GM19397 (cell line): Measurements from ENCODE around the gene ACAA2.
"Not testable (repeated sequence)": the region's sequence is repeated elsewhere in the genome, so short reads cannot be mapped to it uniquely, and the experiment has no call there.

Source experiments
- ATAC-seq: cut with Tn5 transposase; IDR thresholded peaks from one replicate; pipeline ENCODE4 v1.9.1; 2021; ENCODE audit warnings: mild to moderate bottlenecking, moderate library complexity; ENCODE audit not compliant: unreplicated experiment

Gene ACAA2

DNA sequence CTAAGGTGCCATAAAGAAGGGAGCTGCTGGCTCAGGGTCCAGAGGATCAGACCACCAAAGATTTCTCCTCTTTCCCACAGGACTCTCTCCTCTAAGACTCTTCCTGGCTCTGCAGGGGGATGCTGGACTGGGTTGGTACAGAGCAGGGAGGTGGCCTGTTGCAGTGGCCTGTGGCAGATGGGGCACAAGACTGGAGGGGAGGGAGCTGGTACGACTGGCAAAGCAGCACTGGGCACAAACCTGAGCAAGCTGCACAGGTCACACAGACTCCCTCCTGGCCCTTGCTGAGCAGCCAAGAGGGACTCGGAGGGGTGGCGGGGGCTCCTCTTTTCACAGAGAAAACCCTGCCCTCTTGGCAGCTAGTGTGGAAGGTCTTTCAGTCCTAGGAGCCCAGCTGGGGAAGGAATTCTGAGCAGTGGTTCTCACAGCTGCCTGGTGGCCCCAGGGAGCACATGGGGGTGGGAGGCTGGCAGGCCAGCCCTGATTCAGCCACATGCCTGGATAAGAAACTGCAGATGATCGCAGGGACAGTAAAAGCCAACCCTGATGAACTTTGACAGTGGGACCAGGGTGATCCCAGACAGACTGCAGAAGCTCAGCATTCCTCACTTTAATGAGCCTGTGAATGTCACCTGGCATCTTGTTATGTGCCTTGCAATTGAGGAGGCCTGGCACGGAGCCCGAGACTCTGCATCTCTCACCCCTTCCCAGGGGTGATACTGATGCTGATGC is 32.5 kb upstream of the ACAA2 start:
- no peak for ATAC-seq

DNA sequence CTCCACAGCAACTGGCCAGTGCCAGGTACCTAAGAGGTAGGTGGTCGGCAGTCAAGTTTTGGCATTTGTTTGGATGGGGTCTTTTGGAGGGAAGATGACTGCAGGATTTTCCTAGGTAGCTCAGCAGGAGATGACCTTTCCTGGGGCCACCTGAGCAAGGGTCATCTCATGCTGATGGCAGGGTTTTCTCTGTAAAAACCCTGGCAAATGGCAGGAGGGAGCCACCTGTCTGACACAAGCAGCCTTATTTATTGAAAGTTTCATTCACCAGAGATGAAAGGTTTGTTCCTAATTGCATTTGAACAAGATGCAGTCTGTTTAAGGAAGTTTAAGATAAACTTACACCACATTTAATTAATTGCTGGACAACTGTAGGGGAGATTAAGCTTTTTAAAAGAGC is 31.6 kb upstream of the ACAA2 start:
- ATAC-seq = no peak

DNA sequence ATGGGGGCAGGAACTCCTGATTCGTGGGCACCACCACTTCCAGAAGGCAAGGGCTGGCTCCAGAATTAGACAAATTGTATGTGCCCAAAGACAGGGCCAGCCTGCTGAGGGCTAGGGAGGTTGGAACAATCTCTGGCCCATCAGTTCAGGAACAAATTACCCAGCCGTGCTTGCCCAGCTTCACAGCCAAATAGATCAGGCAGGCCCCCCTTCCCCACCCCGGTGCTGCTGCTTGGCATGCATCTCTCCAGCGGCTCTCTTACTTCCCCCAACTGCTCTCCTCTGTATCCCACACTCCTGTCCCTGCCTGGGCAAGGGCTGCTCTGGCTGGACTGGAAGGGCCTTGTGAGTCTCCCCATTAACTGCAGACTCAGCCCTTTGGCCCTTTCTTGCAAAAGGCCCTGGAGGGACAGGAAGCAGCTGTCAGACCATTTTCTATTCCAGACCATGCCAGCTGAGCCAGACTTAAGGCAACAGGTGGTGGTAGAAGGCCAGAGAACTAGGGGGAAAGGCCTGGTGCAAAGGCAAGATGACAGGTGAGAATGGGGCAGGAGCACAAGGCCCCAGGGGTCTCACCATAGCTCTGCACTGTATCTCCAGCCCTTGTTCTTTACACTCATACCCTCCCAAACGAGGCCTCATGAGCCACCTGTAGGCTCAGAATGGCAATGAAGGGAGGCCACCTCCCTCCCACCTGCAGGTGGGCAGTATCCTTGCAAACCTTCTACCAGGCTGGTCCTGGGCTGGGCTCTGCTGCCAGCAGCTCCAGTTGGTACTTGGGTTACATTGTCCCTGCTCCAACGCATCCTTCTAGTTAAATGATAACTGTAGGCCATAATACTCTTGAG is 30.7 kb upstream of the ACAA2 start:
- no peak for ATAC-seq

DNA sequence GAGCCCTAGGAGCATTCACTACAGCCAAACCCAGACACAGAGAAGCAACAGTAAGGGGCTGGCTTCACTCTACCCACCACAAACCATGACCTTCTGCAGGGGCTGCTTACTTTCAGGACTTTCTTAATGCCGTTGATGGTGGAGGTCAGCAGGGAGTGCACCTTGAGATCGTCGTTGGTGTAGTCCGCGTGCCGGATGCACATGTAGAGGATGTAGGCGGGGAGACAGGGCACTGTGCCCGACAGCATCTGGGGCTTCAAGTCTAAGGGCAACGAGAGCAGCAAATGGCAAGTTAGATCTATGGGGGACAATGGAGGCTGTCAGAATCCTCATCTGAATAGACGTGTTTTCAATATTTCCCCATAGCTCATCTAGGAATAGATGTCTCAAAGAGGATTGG is 29.8 kb upstream of the ACAA2 start:
- no peak for ATAC-seq

DNA sequence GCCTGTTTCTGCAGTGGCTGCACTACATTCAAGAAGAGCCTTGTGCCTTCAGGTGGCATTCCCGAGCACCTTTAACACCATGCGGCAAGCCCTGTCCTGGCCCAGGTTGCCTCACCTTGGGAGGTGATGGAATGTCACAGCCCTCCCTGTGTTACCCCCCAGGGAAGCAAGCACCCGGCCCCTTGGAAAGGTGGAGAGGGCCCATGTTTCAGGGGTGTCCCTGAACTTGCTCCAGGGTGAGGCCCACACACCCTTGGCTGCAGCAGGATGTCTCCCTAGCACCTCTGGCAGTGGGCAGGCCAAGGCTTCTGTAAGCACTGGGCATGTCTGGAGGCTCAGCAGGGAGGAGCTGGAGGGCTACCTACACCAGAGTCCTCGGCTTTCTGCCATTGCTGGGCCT is 29.3 kb upstream of the ACAA2 start:
- ATAC-seq = no peak

DNA sequence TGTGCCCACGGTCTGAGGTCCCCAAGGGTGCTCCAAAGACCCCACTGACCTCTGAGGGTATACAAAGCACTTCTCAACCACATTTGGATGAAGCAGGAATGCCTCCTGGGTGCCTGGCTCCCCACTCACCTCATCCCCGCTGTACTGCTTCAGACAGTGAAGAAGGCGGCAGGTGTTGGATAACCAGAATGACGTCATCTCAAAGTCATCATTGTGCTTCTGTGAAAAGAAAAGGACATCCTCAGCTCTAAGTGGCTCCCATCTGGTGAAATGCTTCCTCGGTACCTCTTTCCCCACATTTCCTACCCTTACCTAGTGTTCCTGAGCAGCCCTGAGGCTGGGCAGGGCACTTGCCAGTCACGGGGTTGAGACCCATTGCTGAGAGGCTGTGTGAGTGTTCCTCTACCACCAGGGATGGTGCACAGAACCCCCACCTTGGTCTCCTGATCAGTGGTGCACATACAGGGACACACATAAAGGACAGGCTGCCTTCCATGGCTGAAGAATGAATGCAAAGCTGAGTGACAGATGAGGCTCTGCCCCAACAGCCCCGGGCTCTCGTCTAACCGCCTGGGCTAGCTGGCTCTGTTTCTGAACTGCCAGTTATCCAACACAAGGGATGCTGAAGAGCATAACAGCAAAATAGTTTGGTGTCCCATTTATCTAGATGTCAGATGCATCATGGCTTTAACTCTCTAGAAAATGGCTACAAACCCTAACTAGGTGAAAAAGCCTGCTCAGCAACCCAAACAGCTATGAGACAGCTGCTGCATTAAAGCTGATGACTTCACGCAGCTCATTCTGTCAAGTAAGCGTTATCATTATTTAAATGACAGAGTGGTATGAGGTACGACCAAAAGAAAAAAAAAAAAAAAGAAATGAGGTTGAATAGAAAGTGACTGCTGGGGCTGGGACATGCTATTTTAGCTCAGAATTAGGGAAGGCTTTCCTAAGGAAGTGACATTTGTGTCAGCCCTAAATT is 28.2 kb upstream of the ACAA2 start:
- no peak for ATAC-seq

DNA sequence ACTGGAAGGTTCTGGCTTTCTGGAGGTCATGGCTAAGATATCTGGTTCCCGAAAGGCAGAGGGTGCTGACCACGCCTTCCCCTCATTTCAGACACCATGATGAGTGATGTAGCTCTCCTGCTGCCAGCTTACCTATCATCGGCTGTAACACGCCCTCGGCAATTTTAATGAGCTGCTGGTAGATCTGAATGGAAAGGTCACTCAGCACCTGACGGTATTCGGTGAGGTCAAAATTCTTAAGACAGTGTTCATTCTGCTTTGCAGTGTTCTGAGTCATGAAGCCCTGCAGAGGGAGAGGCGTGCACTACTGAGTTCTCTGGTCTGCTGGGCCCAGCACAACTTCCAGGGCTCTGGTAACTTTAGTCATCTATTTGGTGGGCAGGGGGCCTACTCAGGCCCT is 25.7 kb upstream of the ACAA2 start:
- no peak for ATAC-seq

DNA sequence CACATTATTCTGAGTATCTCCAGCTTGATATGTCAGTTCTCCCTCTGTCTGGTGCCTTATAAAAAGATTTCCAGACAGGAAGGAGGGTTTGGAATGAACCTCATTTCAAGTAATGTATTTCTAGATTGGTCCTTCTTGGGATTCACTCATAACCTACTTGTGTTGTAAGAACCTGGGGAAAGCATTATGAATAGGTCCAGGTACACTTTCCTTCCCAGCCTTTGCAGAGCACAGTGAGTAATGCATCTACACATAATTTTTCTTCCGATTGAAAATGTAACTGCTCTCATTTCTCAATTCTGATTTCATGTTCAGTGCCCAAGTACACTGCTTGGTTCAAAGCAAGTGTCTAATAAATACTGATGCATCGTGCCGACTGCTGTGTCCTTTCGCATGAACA is 25.0 kb upstream of the ACAA2 start:
- no peak for ATAC-seq

DNA sequence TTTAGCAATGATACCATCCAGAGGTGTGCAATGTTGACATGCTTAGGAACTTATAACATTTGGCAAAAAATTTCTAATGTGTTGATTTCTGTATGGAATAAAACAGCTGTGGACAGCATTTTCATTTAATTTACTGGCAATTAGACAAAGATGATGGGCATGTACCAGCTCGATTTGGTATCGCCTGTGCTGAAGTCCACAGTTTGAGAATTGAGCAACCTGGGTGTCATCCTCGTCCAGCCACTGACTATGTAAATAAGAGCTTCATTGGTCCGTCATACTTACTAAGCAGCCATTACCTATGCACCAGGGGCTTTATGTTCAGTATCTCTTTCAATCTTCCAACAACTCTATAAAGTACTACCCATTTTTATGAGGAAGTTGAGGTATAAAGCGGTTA is 24.6 kb upstream of the ACAA2 start:
- ATAC-seq = no peak

DNA sequence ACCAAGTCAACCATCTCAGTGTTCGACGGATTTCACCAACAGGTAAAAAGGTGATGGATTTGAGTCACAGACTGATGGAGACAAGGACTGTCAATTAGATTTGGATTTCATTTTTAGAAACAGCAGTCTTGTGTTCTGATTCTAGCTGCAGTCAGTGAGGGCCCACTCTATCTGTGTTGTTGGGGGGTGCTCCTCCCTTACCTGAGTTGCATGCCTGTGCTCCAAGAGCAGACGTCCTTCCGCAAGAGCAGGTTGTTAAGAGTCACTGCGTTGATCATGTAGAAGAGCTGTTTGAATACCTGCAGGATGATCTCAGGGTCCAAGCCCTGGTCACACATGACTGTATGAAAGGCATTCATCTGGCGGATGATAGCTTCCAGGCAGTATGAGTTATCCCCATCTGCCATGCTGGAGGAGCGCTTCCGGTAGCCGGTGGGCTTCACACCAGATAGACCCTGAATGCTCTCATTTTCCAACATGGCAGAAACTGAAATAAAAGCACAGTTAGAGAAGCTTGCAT is 24.0 kb upstream of the ACAA2 start:
- ATAC-seq = not testable (repeated sequence)

DNA sequence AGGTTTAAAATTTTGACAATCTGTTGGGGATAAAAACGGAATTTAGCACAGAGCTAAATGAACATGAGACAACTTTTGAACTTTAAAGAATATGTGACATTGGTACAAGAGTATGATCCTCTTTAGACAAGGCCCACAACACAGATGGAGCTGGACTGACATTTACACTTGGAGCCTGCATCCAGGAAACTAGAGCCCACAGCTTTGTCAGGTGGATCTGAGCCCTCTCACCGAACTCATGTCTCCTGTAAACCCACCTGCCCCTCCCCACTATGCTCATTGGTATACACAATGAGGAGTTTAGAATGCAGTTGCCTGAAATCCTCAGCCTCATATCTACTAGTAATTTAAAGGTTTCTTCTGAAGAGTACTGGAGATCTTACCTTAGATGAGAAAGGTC is 22.1 kb upstream of the ACAA2 start:
- no peak for ATAC-seq

DNA sequence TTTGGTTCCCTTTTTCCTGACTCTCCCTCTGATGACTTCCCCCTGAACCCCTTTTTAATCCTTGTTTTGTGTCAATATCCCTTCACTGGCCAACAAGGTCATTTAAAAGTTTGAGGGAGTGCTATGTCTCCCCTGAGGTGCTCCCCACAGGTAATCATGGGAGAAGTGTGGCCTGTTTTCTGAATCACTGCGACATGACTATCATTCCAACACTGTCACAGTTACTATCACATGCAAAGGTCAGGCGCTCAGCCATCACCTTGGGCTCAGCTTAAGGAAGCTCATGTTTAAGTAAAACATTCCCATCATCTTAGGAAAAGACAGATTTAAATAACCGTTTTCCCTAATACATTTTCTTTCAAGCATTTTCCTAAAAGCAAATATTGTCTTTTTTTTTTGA is 20.9 kb upstream of the ACAA2 start:
- no peak for ATAC-seq

DNA sequence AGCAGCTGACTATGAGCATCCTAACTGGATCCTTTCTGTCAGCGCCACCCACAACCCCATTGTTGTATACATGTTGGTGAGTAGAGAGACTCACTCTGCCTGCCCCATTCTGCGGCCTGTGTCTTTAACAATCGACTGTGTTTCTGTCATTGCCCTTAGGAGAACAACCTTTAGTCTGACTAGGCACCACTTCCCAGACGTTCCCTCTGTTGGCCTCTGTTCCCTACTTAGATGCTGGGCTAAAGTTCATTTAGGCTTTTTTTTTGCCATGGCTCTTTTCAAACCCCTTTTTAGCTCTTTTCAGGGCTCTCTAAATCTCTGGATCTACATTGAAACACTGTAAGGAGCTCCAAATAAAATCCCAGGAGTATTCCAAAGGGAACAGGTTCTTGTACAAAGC is 20.5 kb upstream of the ACAA2 start:
- ATAC-seq = no peak

DNA sequence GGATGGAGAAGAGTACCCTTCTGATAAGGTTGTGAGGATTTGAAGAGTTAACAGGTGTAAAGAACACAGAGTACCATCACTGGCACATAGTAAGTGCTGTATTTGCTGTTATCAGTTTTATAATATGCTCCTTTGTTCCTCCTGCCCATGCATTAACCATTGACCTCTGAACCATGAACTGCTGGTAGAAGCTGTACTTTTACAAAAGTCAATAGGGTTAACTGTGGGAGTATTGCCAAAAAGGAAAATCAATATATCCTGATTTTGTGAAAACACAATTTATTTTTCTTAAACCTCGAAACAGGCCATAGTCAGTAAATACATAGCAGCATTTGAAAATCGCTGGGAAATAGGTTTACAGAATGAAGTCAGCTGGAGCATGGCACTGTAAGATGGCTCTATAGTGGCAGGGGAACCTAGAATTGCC is 18.9 kb upstream of the ACAA2 start:
- no peak for ATAC-seq

DNA sequence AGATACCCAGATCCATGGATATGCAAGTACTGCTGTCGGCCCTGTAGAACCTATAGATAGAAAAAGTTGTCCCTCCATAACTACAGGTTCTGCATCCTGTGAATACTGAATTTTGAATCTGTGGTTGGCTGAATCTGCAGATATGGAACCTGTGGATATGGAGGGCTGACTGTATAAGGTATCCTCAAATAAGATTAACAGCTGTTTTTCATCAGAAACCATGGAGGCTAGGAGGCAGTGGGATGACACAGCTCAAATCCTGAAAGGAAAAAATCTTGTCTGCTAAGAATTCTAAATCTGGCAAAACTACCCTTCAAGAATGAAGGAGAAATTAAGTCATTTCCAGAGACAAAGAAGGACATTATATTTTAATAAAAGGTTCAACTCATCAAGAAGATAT is 14.7 kb upstream of the ACAA2 start:
- ATAC-seq = no peak

DNA sequence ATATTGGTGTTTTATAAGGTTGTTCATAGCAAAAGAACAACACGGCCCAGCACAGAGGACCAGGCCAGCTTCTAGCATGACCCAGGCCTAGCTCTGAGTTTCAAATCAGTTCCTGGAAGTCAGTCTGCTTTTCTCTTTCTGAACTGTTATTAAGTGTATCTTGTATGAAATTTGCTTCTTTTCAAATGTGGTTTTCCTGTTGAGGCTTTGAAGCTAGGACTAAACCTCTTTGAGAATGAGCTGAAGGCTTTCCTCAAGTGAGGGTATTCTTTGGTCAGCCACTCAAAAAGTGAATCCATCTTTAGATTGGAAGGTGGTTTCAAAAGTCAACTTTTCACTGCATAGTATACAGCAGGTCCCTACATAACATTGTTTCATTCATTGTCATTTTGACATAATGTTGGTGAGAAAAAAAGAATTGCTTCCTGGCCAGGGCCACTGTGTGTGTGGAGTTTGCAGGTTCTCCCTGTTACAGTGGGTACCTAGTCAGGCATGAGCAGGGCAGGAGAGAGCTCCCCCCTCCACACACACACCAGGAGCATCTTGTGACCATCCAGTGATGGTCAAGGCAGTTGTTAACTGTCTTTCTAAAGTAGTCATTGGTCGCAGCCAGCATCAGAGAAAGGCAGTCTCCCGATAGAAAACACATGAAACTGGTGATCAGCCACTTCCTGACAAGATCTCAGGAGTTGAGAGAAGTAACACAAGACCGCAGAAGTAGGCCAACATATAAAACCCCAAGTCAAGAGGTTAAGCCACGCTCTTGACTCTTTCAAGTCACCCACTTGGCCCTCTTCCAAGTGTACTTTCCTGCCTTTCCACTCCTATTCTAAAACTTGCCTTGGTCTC is 6.7 kb upstream of the ACAA2 start:
- ATAC-seq = no peak

DNA sequence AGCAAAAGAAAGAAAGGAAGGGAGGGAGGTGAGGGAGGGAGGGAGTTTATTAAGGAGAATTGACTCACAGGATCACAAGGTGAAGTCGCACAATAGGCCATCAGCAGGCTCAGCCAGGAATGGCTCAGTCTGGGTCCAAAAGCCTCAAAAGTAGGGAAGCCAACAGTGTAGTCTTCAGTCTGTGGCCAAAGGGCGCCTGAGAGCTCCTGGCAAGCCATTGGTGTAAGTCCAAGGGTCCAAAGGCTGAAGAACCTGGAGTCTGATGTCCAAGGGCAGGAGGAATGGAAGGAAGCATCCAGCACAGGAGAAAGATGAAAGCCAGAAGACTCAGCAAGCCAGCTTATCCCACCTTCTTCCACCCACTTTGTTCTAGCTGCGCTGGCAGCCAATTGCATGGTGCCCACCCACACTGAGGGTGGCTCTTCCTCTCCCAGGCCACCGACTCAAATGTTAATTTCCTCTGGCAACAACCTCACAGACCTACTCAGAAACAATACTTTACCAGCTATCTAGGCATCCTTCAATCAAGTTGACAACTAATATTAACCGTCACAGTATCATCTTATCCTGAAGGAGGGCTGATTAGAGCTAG is 5.8 kb upstream of the ACAA2 start:
- no peak for ATAC-seq

DNA sequence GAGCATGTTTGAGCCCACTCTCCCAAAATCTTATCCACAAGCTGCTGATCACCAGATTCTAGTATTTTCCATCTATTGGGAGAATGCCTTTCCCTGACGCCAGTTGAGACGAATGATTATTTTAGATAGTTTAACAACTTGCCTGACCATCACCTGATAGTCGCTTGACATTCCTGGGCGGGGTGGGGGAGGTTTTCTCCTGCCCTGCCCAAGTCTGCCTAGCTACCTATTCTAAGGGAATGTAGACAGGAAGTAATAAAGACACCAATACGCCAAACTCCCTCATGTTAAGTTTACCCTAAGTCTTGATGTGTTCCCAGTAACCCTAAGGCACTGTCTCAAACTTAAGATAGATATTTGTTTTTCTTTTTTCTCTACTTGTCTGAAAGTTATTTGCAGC is 4.6 kb upstream of the ACAA2 start:
- ATAC-seq = no peak

DNA sequence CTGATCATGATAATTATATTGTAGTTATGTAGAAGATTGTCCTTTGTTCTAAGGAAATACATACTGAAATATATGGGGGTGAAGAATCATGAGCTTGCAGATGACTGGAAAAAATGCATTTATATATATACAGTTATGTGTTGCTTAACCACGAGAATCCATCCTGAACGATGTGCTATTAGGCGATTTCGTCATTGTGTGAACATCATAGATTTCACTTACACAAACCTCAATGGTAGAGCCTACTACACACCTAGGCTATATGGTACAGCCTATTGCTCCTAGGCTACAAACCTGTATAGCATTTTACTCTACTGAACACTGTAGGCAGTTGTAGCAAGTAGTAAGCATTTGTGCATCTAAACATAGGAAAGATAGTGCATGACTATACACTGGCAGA is 2.6 kb upstream of the ACAA2 start:
- no peak for ATAC-seq

DNA sequence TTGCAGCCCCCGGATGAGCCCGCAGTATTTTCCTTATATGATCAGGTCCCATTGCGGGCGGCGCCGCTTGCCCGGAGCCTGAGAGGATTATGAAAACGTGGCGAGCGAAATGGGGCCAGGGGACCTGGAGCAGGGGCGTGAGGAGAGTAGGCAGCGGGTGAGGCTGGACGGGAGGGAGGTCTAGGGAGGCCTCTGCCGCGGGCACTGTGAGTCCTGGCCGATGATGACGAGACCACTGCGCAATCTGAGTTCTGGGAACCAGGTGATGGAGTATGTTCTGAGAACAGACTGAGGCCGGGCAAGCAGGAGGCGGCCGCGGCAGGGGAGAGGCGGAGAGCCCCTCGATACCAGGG is 790 bp upstream of the ACAA2 start:
- peak; percentile 13 for ATAC-seq
